EL (cell line): Measurements from ENCODE around the gene PROKR2.

Experiments used
- DNase-seq: peaks from one replicate; pipeline ENCODE4 v3.0.0-alpha.2; 2016

The PROKR2 gene

DNA sequence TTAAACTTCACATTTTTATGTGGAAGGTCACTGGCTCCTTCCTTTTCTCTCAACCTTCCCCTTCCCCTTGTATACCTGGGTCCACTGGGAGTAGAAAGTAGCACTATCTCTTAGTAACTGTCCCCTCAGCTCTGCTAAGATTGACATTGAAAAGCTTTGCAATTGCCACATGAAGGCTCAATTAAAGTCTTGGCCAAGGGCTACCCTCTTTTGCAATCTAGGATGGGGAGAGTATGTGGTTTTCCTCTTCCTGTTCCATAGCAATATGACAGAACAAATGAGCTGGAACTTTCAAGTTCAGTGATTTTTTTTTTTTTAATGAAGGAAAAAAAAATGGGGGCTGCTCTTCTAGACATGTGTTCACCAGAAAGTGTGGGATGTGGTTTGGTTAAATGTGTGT is 37.1 kb downstream of the PROKR2 start:
- DNase-seq: no peak

DNA sequence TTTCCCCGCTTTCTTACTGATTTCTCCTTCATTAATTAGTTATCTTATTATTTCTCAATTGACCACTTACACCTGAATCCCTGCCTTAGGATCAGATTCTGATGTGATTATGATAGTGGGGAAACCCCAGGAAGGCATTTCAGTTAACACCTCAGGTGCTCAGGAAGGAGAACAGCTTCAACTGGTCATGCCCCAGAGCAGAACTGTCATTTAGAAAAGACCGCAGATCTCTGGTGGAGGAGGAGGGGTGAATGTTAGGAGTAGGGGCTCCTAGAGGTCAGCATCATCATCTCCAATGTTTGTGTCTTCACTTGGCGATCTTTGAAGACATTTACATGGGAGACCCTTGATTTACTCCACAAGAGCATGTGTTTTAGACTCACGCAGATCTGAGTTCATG is 44.5 kb downstream of the PROKR2 start:
- DNase-seq: no peak

DNA sequence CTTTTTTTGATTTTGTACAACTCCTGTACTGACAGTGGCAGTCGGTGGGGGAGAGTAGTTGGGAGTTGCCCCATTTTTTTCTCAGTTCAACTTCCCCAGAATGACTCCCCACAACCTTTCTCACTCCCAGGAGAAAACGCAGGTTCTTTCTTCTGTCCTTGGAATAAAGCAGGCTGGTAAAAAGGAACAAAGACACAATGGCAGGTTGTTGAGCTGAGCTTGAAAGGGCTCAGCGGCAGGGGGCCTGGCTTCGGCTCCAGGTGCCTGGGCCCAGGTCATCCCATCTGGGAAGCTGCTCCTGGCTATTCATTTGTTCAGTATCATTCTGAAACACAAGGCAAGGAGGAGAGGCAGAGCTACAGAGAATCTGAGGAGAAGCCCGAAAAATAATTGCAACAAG is 46.2 kb downstream of the PROKR2 start:
- no peak for DNase-seq

DNA sequence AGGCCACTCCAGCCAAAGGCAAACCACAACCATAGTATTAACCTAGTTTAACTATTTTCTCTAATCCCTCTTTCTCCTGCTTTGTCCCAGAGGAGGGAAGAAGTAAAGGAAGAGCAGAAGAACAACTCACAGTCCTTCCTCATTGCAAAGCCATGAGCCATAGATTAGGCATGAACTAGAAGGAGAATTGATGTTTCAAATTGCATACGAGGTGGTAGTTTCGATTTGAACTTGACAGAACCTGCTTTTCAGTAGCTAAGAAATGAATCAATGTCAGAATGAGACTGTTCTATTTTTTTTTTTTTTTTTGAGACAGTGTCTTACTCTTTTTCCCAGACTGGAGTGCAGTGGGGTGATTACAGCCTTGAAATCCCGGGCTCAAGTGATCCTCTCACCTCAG is 48.3 kb downstream of the PROKR2 start:
- DNase-seq: no peak

DNA sequence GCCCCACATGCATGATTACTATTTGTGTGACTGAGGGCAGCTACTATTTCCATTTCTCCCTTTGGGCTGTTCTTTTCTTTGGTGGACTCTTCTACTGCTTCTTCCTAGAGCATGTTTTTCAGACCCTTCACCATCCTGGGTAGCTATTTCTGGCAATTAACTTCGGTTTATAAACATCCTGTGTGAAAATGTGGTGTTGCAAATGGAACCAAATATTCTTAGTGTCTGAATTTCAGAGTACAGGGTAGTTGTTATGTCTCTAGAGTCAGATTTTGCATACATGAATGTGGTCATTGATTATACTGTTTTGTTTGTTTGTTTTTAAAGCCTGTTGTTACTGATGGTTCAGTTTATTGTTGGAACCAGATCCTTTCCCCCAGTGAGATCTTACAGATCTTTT is 49.7 kb downstream of the PROKR2 start:
- DNase-seq: no peak
